ENCODE data around the gene RCCD1.
"Not testable (repeated sequence)": the region's sequence is repeated elsewhere in the genome, so short reads cannot be mapped to it uniquely, and the experiment has no call there.

RCCD1 gene

DNA sequence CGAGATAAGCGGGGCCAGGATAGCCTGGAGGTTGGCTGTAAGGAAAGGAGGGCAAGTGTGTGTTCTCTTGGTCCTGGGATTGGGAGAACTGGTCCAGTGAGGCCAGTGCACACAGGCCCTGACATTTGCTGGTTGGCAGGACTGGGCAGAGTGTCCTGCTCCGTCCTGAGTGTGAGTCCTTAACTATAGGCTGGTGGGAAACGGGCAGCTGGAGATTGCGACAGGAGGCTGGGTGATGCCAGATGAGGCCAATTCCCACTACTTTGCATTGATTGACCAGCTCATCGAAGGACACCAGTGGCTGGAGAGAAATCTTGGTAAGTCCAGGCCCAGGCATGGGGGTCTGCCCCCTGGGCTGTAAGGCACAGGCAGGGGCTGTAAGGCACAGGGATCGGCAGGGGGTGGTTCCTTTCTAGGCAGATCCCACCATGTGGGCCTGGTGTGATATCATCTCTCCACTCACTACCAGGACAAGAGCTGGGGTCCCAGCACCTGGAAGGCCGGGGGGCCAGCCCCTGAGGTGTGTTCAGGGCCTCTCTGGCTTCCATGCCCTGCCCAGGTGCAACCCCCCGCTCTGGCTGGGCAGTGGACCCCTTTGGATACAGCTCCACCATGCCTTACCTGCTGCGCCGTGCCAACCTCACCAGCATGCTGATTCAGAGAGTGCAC lies 48.4 kb upstream of the RCCD1 start:
- no peak overlapping the region for H3K4me3 ChIP-seq (ENCODE audit: low read length, poor library complexity, severe bottlenecking)
- H3K9me2 ChIP-seq (replicated peaks; ENCODE audit: low read depth, low read length): no peaks in the 10 kb centered on the region
- peaks cover 6% of the 10 kb centered on the region; the same call in 1 of the 2 replicates for H3K36me3 ChIP-seq (ENCODE audit: insufficient read depth, low read length)
- H2AFZ ChIP-seq (ENCODE audit: low read length): no peak overlapping the region
- H4K20me1 ChIP-seq (ENCODE audit: insufficient read depth, low read length, poor library complexity, severe bottlenecking): no peaks in the 10 kb centered on the region
- no peaks in the 10 kb centered on the region for H3F3A ChIP-seq (ENCODE audit: low read depth)
- TF ChIP-seq, protein P1, sequence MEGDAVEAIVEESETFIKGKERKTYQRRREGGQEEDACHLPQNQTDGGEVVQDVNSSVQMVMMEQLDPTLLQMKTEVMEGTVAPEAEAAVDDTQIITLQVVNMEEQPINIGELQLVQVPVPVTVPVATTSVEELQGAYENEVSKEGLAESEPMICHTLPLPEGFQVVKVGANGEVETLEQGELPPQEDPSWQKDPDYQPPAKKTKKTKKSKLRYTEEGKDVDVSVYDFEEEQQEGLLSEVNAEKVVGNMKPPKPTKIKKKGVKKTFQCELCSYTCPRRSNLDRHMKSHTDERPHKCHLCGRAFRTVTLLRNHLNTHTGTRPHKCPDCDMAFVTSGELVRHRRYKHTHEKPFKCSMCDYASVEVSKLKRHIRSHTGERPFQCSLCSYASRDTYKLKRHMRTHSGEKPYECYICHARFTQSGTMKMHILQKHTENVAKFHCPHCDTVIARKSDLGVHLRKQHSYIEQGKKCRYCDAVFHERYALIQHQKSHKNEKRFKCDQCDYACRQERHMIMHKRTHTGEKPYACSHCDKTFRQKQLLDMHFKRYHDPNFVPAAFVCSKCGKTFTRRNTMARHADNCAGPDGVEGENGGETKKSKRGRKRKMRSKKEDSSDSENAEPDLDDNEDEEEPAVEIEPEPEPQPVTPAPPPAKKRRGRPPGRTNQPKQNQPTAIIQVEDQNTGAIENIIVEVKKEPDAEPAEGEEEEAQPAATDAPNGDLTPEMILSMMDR (conservative IDR thresholded peaks at IDR 0.05; ENCODE audit: low read length): no peak
- no peak for TF ChIP-seq EZH2phosphoT487 (IDR thresholded peaks at IDR 0.05; ENCODE audit: borderline replicate concordance)
- H3K9me3 ChIP-seq (ENCODE audit: insufficient read depth, low read depth, low read length): no peaks in the 10 kb centered on the region
- peaks cover 13% of the 10 kb centered on the region for H3K4me1 ChIP-seq (ENCODE audit: insufficient read depth, low read length, poor library complexity, severe bottlenecking)
- H3K4me2 ChIP-seq (ENCODE audit: low read depth, low read length, poor library complexity, severe bottlenecking): no peak overlapping the region
- peaks cover 19% of the 10 kb centered on the region; the same call in 1 of the 2 replicates for H3K79me2 ChIP-seq (ENCODE audit: insufficient read depth, low read length)
- no peaks in the 10 kb centered on the region for H3K27me3 ChIP-seq (ENCODE audit: insufficient read depth, low read length, poor library complexity, severe bottlenecking)
- H3K9ac ChIP-seq (ENCODE audit: low read depth, low read length, poor library complexity, severe bottlenecking): no peak overlapping the region

- Histone ChIP-seq H3K9me2 (replicated peaks; ENCODE audit: low read depth, low read length) (no peaks in the 10 kb centered on the region), H3K27me3 (ENCODE audit: insufficient read depth, low read length, poor library complexity, severe bottlenecking) (no peaks in the 10 kb centered on the region), H3F3A (ENCODE audit: low read depth) (no peaks in the 10 kb centered on the region), H3K4me1 (ENCODE audit: insufficient read depth, low read length, poor library complexity, severe bottlenecking) (peaks cover 7% of the 10 kb centered on the region), H3K9me3 (ENCODE audit: insufficient read depth, low read depth, low read length) (no peaks in the 10 kb centered on the region), H3K36me3 (ENCODE audit: insufficient read depth, low read length) (peaks cover 8% of the 10 kb centered on the region; the same call in 1 of the 2 replicates), H3K4me3 (ENCODE audit: low read length, poor library complexity, severe bottlenecking) (no peak overlapping the region), H4K20me1 (ENCODE audit: insufficient read depth, low read length, poor library complexity, severe bottlenecking) (no peaks in the 10 kb centered on the region), H2AFZ (ENCODE audit: low read length) (no peak overlapping the region), H3K9ac (ENCODE audit: low read depth, low read length, poor library complexity, severe bottlenecking) (no peak overlapping the region), H3K79me2 (ENCODE audit: insufficient read depth, low read length) (peaks cover 19% of the 10 kb centered on the region; the same call in 1 of the 2 replicates), H3K4me2 (ENCODE audit: low read depth, low read length, poor library complexity, severe bottlenecking) (no peak overlapping the region)
- no peak for TF ChIP-seq EZH2phosphoT487 (IDR thresholded peaks at IDR 0.05; ENCODE audit: borderline replicate concordance)
- TF ChIP-seq, protein P1 (conservative IDR thresholded peaks at IDR 0.05; ENCODE audit: low read length): no peak
Measured at GRCh38 chr15:90907051-90907660, 47.5 kb upstream of the RCCD1 start.

GRCh38 chr15:90907838-90908507 lies 46.7 kb upstream of the RCCD1 start:
- no peaks in the 10 kb centered on the region for H3K9me3 ChIP-seq (ENCODE audit: insufficient read depth, low read depth, low read length)
- no peak overlapping the region for H3K4me3 ChIP-seq (ENCODE audit: low read length, poor library complexity, severe bottlenecking)
- no peak overlapping the region for H3K4me2 ChIP-seq (ENCODE audit: low read depth, low read length, poor library complexity, severe bottlenecking)
- TF ChIP-seq, protein P1 (conservative IDR thresholded peaks at IDR 0.05; ENCODE audit: low read length): no peak
- TF ChIP-seq EZH2phosphoT487 (IDR thresholded peaks at IDR 0.05; ENCODE audit: borderline replicate concordance): no peak
- H3K79me2 ChIP-seq (ENCODE audit: insufficient read depth, low read length): peaks cover 19% of the 10 kb centered on the region; the same call in 1 of the 2 replicates
- H3F3A ChIP-seq (ENCODE audit: low read depth): no peaks in the 10 kb centered on the region
- H3K9ac ChIP-seq (ENCODE audit: low read depth, low read length, poor library complexity, severe bottlenecking): no peak overlapping the region
- no peaks in the 10 kb centered on the region for H3K27me3 ChIP-seq (ENCODE audit: insufficient read depth, low read length, poor library complexity, severe bottlenecking)
- H3K9me2 ChIP-seq (replicated peaks; ENCODE audit: low read depth, low read length): no peaks in the 10 kb centered on the region
- no peak overlapping the region for H2AFZ ChIP-seq (ENCODE audit: low read length)
- H3K36me3 ChIP-seq (ENCODE audit: insufficient read depth, low read length): peaks cover 11% of the 10 kb centered on the region; the same call in 1 of the 2 replicates
- H3K4me1 ChIP-seq (ENCODE audit: insufficient read depth, low read length, poor library complexity, severe bottlenecking): peaks cover 7% of the 10 kb centered on the region
- H4K20me1 ChIP-seq (ENCODE audit: insufficient read depth, low read length, poor library complexity, severe bottlenecking): no peaks in the 10 kb centered on the region

DNA sequence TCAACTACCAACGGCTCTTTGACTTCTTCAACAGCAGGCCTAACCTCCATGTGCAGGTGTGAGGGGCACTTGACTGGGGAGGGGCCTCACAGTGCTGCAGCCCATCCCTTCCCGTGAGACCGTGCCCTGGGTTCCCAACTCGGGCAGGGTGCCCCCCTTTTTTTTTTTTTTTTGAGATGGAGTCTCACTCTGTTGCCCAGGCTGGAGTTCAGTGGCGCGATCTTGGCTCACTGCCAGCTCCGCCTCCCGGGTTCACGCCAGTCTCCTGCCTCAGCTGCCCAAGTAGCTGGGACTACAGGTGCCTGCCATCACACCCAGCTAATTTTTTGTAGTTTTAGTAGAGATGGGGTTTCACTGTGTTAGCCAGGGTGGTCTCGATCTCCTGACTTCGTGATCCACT lies 45.2 kb upstream of the RCCD1 start:
- not testable (repeated sequence) for H3K4me2 ChIP-seq (ENCODE audit: low read depth, low read length, poor library complexity, severe bottlenecking); H3K27me3 ChIP-seq (ENCODE audit: insufficient read depth, low read length, poor library complexity, severe bottlenecking); H3F3A ChIP-seq (ENCODE audit: low read depth); H3K9ac ChIP-seq (ENCODE audit: low read depth, low read length, poor library complexity, severe bottlenecking); H3K4me3 ChIP-seq (ENCODE audit: low read length, poor library complexity, severe bottlenecking); H3K9me3 ChIP-seq (ENCODE audit: insufficient read depth, low read depth, low read length); H3K4me1 ChIP-seq (ENCODE audit: insufficient read depth, low read length, poor library complexity, severe bottlenecking); H4K20me1 ChIP-seq (ENCODE audit: insufficient read depth, low read length, poor library complexity, severe bottlenecking); H3K9me2 ChIP-seq (replicated peaks; ENCODE audit: low read depth, low read length); H2AFZ ChIP-seq (ENCODE audit: low read length)
- Histone ChIP-seq H3K79me2 (ENCODE audit: insufficient read depth, low read length) (peaks cover 11% of the 10 kb centered on the region; the same call in 1 of the 2 replicates), H3K36me3 (ENCODE audit: insufficient read depth, low read length) (peaks cover 21% of the 10 kb centered on the region; the same call in 1 of the 2 replicates)

Measured in Loucy (cell line).